IPS-20b (cell line): ENCODE data around the gene KLRD1.

Experiments used
- H3K27ac ChIP-seq: one replicate; pipeline ENCODE4 v1.5.1; 2013; ENCODE audit warnings: low read length
- H3K27me3 ChIP-seq: 2 replicates; pipeline ENCODE4 v1.6.1; 2013; ENCODE audit warnings: mild to moderate bottlenecking, low read length, inconsistent platforms; ENCODE audit not compliant: insufficient read depth
- H3K36me3 ChIP-seq: 2 replicates; pipeline ENCODE4 v1.6.1; 2013; ENCODE audit warnings: low read depth, mild to moderate bottlenecking, inconsistent platforms, low read length, moderate library complexity; ENCODE audit not compliant: insufficient read depth
- H3K4me1 ChIP-seq: 2 replicates; pipeline ENCODE4 v1.6.1; 2013; ENCODE audit warnings: mild to moderate bottlenecking, control low read depth, inconsistent platforms, low read length, moderate library complexity; ENCODE audit not compliant: insufficient read depth
- H3K4me3 ChIP-seq: 2 replicates; pipeline ENCODE4 v1.5.1; 2013; ENCODE audit warnings: mild to moderate bottlenecking, low read length, inconsistent platforms
- H3K9ac ChIP-seq: 2 replicates; pipeline ENCODE4 v1.6.1; 2013; ENCODE audit warnings: low read depth, mild to moderate bottlenecking, inconsistent platforms, low read length, moderate library complexity
- H3K9me3 ChIP-seq: 2 replicates; pipeline ENCODE4 v1.6.1; 2013; ENCODE audit warnings: mild to moderate bottlenecking, low read depth, low read length, inconsistent platforms; ENCODE audit not compliant: insufficient read depth

The KLRD1 gene, protein sequence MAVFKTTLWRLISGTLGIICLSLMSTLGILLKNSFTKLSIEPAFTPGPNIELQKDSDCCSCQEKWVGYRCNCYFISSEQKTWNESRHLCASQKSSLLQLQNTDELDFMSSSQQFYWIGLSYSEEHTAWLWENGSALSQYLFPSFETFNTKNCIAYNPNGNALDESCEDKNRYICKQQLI

GRCh38 chr12:10307630-10308029, at the start of gene KLRD1:
Gene KLRD1 (plus strand): TSS chr12:10307870. CDS start chr12:10308078, 208 bp downstream.
- H3K9me3 ChIP-seq: peaks cover 3% of the 10 kb centered on the region
- H3K27me3 ChIP-seq: no peaks in the 10 kb centered on the region
- no peaks in the 10 kb centered on the region for H3K36me3 ChIP-seq
- no peak within 1 kb of the TSS for H3K9ac ChIP-seq
- H3K27ac ChIP-seq: no peak within 1 kb of the TSS
- H3K4me3 ChIP-seq: no peak within 1 kb of the TSS
- H3K4me1 ChIP-seq: no peaks in the 10 kb centered on the region

GRCh38 chr12:10260927-10261326, 46.7 kb upstream of the KLRD1 start:
- no peaks in the 10 kb centered on the region for H3K9me3 ChIP-seq
- H3K36me3 ChIP-seq: no peaks in the 10 kb centered on the region
- H3K4me1 ChIP-seq: no peaks in the 10 kb centered on the region
- no peaks in the 10 kb centered on the region for H3K27me3 ChIP-seq
- H3K4me3 ChIP-seq: no peak overlapping the region
- no peak overlapping the region for H3K9ac ChIP-seq
- H3K27ac ChIP-seq: no peak overlapping the region

- Histone ChIP-seq H3K36me3 (no peaks in the 10 kb centered on the region), H3K4me3 (no peak overlapping the region), H3K27me3 (no peaks in the 10 kb centered on the region), H3K9ac (no peak overlapping the region), H3K4me1 (no peaks in the 10 kb centered on the region), H3K9me3 (no peaks in the 10 kb centered on the region), H3K27ac (no peak overlapping the region)
Observed at GRCh38 chr12:10268037-10268436, 39.6 kb upstream of the KLRD1 start.

DNA sequence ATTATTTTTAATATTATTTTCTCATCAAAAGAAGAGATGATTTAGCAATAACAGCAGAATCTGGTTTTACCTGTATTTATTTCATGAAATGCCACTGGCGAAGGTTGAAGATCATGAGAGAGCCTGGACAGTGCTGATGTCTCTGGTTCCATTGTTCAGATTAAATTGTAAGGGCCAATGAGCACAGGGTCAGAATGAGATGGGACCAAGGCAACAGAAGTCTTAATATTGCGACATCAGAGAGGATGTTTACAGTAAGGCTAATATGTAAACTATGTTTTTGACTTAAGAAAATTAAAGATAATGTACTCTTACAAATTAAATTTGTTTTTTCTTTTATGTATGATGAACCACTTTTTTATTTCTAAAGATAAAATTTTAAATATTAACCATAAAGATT, 35.2 kb upstream of the KLRD1 start:
- H3K27me3 ChIP-seq: no peaks in the 10 kb centered on the region
- no peak overlapping the region for H3K27ac ChIP-seq
- no peaks in the 10 kb centered on the region for H3K9me3 ChIP-seq
- no peaks in the 10 kb centered on the region for H3K36me3 ChIP-seq
- no peak overlapping the region for H3K4me3 ChIP-seq
- no peaks in the 10 kb centered on the region for H3K4me1 ChIP-seq
- no peak overlapping the region for H3K9ac ChIP-seq

GRCh38 chr12:10276774-10277173, 30.9 kb upstream of the KLRD1 start:
- Histone ChIP-seq H3K36me3 (no peaks in the 10 kb centered on the region), H3K9me3 (no peaks in the 10 kb centered on the region), H3K27ac (no peak overlapping the region), H3K4me1 (no peaks in the 10 kb centered on the region), H3K27me3 (no peaks in the 10 kb centered on the region), H3K9ac (no peak overlapping the region), H3K4me3 (no peak overlapping the region)

GRCh38 chr12:10278104-10278503, 29.6 kb upstream of the KLRD1 start:
- H3K27ac ChIP-seq: no peak overlapping the region
- H3K9ac ChIP-seq: no peak overlapping the region
- no peaks in the 10 kb centered on the region for H3K4me1 ChIP-seq
- H3K36me3 ChIP-seq: no peaks in the 10 kb centered on the region
- H3K27me3 ChIP-seq: no peaks in the 10 kb centered on the region
- no peaks in the 10 kb centered on the region for H3K9me3 ChIP-seq
- no peak overlapping the region for H3K4me3 ChIP-seq

DNA sequence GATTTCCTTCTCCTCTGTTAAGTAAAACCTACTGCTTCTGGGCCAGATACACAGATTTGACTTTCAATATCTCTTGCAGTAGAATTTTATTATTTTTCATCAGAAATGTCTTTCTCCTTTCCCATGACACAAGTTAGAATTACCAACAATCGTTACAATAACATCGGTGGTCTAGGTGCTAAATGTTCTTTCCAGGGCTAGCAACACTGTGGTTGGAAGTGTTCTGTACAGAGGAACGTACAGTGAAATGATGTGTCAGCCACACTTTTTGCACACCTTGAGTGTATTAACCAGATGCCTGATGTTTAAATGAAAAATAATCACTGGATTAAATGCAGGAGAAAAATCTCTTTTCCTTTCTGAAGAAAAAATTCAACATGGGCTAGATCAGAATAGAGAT, 27.7 kb upstream of the KLRD1 start:
- Histone ChIP-seq H3K27ac (no peak overlapping the region), H3K36me3 (no peaks in the 10 kb centered on the region), H3K4me3 (no peak overlapping the region), H3K4me1 (no peaks in the 10 kb centered on the region), H3K9ac (no peak overlapping the region), H3K9me3 (no peaks in the 10 kb centered on the region), H3K27me3 (no peaks in the 10 kb centered on the region)

GRCh38 chr12:10283027-10283426, 24.6 kb upstream of the KLRD1 start:
- Histone ChIP-seq H3K9ac (no peak overlapping the region), H3K4me3 (no peak overlapping the region), H3K27ac (no peak overlapping the region), H3K9me3 (no peaks in the 10 kb centered on the region), H3K36me3 (no peaks in the 10 kb centered on the region), H3K4me1 (no peaks in the 10 kb centered on the region), H3K27me3 (no peaks in the 10 kb centered on the region)

DNA sequence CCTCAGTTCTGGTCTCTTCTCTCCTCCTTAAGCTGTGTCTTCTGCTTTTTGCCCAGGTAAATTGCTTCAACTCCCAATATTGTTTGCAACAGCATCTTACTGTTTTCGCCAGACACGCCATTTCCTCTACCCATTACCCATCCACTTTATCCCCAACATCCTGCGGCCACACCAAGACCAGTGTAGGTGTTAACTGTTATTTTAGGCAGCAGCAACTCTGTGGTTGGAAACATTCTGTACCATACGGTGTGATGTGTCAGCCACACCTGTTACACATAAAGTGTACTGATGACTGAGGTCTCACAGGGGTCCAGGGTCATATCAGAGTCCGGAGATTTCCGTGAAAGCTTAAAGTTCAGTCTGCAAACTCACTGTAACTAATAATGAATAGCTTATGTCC, 21.8 kb upstream of the KLRD1 start:
- Histone ChIP-seq H3K9ac (no peak overlapping the region), H3K4me1 (no peaks in the 10 kb centered on the region), H3K9me3 (no peaks in the 10 kb centered on the region), H3K4me3 (no peak overlapping the region), H3K27ac (no peak overlapping the region), H3K27me3 (no peaks in the 10 kb centered on the region), H3K36me3 (no peaks in the 10 kb centered on the region)

DNA sequence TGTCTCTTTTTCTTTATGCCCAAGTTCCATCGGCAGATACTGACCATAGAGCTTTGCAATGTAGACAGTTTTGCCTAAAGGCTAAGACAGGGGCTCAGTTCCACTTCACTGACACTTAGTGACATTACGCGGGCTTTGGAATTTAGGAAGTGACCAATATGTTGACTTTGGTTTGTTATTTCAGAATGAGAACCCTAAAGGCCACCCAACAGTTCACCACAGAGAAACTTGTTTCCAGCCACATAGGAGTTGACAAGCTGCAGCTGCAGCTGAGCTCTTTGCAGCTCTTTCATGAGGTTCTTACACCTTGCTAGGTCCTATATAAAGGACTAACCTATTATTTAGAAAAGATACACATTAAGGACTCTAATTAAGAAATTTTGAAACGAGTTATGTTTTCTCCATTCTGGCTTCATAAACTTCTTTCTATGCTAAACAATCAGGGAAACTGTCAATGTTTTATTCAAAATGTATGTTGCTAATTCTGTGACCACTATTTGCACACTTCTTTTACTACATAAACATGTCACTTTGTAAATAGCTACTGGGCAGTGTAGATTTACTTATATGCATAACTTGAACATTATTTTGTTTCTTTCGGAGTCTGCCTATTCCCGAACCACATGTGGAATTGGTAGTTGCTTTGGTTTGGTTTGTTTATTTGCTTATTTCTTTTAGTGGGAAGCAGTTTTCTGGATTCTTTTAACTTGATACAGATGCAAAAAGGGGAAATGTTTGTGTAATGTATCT, 18.5 kb upstream of the KLRD1 start:
- Histone ChIP-seq H3K27me3 (no peaks in the 10 kb centered on the region), H3K9me3 (no peaks in the 10 kb centered on the region), H3K27ac (no peak overlapping the region), H3K4me3 (no peak overlapping the region), H3K4me1 (no peaks in the 10 kb centered on the region), H3K9ac (no peak overlapping the region), H3K36me3 (no peaks in the 10 kb centered on the region)

DNA sequence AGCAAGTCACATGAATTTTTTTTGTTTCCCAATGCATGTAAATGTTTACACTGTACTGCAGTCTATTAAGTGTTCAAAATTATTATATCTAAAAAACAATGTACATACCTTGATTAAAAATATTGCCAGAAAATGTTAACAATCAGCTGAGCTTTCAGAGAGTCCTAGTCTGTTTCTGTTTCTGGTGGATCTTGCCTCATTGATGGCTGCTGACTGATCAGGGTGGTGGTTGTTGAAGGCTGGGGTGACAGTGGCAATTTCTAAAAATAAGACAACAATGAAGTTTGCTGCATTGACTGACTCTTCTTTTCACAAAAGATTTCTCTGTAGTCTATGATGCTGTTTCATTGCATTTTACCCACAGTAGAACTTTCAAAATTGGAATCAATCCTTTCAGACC, 16.6 kb upstream of the KLRD1 start:
- no peaks in the 10 kb centered on the region for H3K36me3 ChIP-seq
- H3K27me3 ChIP-seq: no peaks in the 10 kb centered on the region
- no peak overlapping the region for H3K9ac ChIP-seq
- no peaks in the 10 kb centered on the region for H3K4me1 ChIP-seq
- no peak overlapping the region for H3K4me3 ChIP-seq
- no peak overlapping the region for H3K27ac ChIP-seq
- no peaks in the 10 kb centered on the region for H3K9me3 ChIP-seq

- H3K27me3 ChIP-seq: no peaks in the 10 kb centered on the region
- no peak overlapping the region for H3K4me3 ChIP-seq
- no peaks in the 10 kb centered on the region for H3K9me3 ChIP-seq
- no peaks in the 10 kb centered on the region for H3K4me1 ChIP-seq
- H3K36me3 ChIP-seq: no peaks in the 10 kb centered on the region
- H3K9ac ChIP-seq: no peak overlapping the region
- no peak overlapping the region for H3K27ac ChIP-seq
Observed at GRCh38 chr12:10293151-10293550, 14.5 kb upstream of the KLRD1 start.
